ENCODE measurements around the gene ADARB2. TPM values are rescaled to one million over a fixed set of nuclear protein-coding genes. Genes with fewer than 3 reads are reported as not detected.

ADARB2 gene
- total RNA-seq, 2 experiments from 2014 or later, result 0.63 to 0.99 TPM

DNA sequence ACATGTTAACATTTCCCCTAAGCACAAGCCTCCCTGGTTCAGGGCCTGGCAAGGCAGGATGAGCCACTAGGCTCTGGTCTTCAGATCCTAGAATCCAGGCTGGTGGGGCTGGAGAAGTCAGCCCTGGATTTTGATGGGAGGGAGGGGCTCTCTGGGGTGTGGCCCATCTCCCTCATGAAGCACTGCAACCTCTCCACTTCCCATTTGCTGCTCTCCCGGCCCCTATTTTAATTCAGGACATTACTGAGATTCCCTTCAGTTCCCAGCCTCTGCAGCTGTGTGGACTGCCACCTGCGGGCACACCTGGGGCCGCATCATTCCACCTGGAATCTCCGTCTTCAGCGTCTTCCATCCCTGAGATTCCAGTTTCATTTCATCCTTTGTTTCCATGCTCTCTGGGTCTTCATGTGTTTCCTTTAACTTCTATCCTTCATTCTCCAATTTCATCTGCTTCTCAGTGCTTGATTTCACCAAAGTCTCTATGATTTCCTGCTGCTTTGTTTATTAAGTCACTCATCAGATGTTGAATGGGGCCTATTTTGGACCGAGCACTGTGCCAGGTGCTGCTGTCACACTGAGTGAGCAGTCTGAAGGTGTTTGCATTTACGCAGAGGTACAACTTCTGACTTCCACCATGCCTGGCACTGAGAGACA lies 427.6 kb downstream of the ADARB2 start:
- Mint-ChIP-seq H3K27ac (no peak overlapping the region), H3K27me3 (ENCODE audit: low read depth) (no peaks in the 10 kb centered on the region), H3K9me3 (ENCODE audit: insufficient read depth) (no peaks in the 10 kb centered on the region), H3K36me3 (ENCODE audit: low read depth) (no peaks in the 10 kb centered on the region), H3K4me1 (ENCODE audit: low read depth) (no peaks in the 10 kb centered on the region), H3K4me3 (no peak overlapping the region)
- ChIA-PET POLR2A (no interaction called here), CTCF (no interaction called here)
- no peak for DNase-seq
- no peak for ATAC-seq

DNA sequence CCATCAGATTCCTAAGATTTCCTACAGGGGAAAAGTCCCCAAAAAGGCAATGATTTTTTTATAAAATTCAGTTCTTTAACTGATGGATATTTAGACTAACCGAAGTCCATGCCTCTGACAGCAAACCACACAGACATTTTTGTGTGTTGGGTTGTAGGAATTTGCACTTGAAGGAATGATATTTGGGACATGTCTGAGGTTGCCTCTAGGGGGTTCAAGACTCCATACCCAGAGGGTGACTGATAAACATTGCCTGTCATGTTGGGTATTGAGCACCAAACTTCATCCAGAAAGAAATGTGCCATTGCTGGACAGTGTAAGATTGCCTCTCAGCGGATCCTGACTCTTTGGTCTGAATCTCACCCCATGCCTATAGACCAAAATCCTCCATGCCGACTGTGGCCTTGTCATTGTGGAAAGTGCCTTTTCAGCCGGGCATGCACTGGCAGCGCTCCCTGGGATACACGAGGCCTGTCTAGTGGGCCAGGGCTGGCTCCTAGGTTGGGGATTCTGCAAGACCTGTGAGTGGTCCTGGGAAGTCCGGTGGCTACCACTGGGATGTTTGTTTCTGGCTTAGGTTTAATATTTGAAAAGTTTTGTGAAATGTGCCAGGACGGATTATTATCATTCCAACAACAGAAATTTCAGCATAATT lies 428.2 kb downstream of the ADARB2 start:
- no peaks in the 10 kb centered on the region for H3K4me1 Mint-ChIP-seq (ENCODE audit: low read depth)
- no peaks in the 10 kb centered on the region for H3K9me3 Mint-ChIP-seq (ENCODE audit: insufficient read depth)
- ATAC-seq (no peak), DNase-seq (no peak)
- H3K27ac Mint-ChIP-seq, result no peak overlapping the region
- no peaks in the 10 kb centered on the region for H3K36me3 Mint-ChIP-seq (ENCODE audit: low read depth)
- ChIA-PET POLR2A (no interaction called here), CTCF (no interaction called here)
- H3K4me3 Mint-ChIP-seq, result no peak overlapping the region
- H3K27me3 Mint-ChIP-seq (ENCODE audit: low read depth), result no peaks in the 10 kb centered on the region

DNA sequence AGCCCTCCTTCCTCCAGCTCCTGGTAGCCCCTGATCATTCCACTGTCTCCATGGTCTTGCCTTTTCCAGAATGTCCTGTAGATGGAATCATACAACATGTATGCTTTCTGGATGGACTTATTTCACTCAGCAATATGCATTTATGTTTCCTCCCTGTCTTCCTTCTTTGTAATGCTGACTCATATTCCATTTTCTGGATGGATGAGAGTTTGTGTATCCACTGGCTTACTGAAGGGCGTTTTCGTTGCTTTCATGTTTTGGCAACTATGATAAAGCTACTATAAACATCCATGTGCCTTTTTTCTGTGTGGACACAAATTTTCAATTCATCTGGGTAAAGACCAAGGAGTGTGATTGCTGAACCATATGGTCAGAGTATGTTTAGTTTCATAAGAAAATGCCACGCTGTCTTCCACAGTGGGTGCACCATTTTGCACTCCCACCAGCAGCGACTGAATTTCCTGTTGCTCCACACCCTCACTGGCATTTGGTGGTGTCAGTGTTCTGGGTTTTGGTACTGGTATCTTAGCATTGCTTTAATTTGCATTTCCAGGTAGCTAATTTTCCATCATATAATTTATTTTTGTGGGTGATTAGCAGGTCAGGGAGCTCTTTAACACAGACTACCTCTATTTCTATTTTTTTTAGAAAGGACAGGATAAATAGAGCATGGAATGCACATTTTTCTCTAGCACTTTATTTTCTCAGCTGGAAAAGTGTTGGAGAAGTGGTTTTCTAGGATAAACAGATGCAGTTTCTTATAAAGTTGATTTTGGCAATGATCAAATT lies 429.0 kb downstream of the ADARB2 start:
- Mint-ChIP-seq H3K36me3 (ENCODE audit: low read depth) (no peaks in the 10 kb centered on the region), H3K27ac (no peak overlapping the region), H3K4me3 (no peak overlapping the region), H3K9me3 (ENCODE audit: insufficient read depth) (no peaks in the 10 kb centered on the region), H3K4me1 (ENCODE audit: low read depth) (no peaks in the 10 kb centered on the region), H3K27me3 (ENCODE audit: low read depth) (no peaks in the 10 kb centered on the region)
- ChIA-PET POLR2A (no interaction called here), CTCF (no interaction called here)
- DNase-seq, result no peak
- ATAC-seq, result no peak

DNA sequence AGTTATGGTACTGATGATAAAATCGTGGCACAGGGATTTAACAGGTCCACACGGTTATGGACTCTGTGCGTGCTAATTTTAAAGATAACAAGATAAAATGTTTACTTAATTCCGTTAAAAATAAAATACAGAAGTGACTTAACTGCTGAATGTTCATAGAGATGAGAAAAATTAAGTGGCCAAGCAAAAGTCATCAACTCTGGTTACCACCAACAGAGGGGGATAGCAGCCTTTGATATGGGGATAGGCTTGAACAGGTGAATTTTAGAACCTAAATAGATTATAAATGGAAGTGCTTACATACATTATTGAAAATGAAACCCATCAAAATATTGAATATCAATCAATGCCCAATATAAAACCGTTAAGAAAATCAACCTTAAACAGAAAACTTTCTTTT lies 436.2 kb downstream of the ADARB2 start:
- ChIA-PET POLR2A (no interaction called here), CTCF (interaction anchor here (0.5 to 1.4 kb wide), 2 partner anchors 68 to 108 kb away, joined by 3 to 4 read pairs; no protein-coding TSS in a partner anchor)
- Mint-ChIP-seq H3K9me3 (ENCODE audit: insufficient read depth) (no peaks in the 10 kb centered on the region), H3K4me1 (ENCODE audit: low read depth) (peaks cover 10% of the 10 kb centered on the region), H3K27me3 (ENCODE audit: low read depth) (peaks cover 4% of the 10 kb centered on the region), H3K27ac (no peak overlapping the region), H3K4me3 (no peak overlapping the region), H3K36me3 (ENCODE audit: low read depth) (no peaks in the 10 kb centered on the region)
- DNase-seq (no peak), ATAC-seq (no peak)

DNA sequence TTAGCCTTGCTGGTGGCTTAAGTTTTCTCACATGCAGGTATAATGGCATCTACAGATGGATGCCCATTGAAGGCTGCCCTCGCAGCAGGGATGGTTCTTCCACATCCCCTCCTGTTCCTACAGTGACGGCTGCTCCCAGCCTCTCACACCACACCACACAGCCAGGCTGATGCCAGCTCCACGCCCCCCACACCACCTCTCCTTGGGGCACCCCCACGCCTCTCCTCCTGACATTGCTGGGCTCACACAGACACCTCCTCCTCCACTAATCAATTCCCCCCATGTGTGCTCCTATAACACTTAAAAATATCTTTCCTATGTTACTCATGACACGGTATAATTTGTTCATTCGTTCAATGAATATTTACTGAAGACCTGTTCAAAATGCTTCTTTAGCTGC lies 437.1 kb downstream of the ADARB2 start:
- H3K4me1 Mint-ChIP-seq (ENCODE audit: low read depth), result peaks cover 10% of the 10 kb centered on the region
- no peaks in the 10 kb centered on the region for H3K9me3 Mint-ChIP-seq (ENCODE audit: insufficient read depth)
- peak; percentile 4 for DNase-seq
- peaks cover 4% of the 10 kb centered on the region for H3K27me3 Mint-ChIP-seq (ENCODE audit: low read depth)
- H3K27ac Mint-ChIP-seq, result no peak overlapping the region
- H3K36me3 Mint-ChIP-seq (ENCODE audit: low read depth), result no peaks in the 10 kb centered on the region
- no peak for ATAC-seq
- ChIA-PET CTCF (interaction anchor here (0.9 to 1.4 kb wide), 2 partner anchors 69 to 154 kb away, joined by 3 to 4 read pairs; no protein-coding TSS in a partner anchor), POLR2A (no interaction called here)
- no peak overlapping the region for H3K4me3 Mint-ChIP-seq

DNA sequence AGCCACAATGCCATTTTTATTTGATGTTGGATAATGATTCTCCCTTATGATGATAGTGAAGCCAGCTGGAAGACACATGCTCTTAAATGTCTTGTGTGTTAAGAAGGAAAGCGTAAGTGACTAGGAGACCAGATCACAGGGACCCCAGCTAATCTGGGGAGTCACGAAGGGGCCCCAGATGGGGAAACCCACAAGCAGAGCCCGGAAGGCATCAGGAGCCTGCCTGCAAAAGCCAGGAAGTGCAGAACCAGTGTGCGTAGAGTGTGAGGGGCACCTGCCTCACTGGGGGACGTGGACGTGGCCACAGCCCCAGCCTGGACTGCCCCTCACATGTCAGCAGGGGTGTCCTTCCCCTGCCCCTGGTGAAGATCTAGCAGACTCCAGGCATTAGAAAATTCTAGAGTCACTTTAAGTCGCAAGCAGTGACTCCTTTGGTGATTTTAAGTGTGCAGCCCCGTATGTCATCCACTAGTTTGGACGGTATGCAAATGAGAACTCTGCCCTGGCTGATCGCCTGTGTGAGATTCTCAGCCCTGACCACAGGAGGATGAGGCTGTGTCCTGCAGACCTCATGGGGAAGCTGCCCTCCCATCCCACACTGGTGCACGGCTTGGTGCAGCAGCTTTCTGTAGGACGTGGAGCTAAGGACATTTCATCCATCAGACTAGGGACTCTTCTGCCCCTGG lies 438.1 kb downstream of the ADARB2 start:
- H3K4me1 Mint-ChIP-seq (ENCODE audit: low read depth), result peaks cover 10% of the 10 kb centered on the region
- CTCF ChIA-PET, result interaction anchor here (0.9 kb wide), 1 partner anchor 153 kb away, joined by 3 read pairs; no protein-coding TSS in a partner anchor
- peaks cover 4% of the 10 kb centered on the region for H3K27me3 Mint-ChIP-seq (ENCODE audit: low read depth)
- H3K4me3 Mint-ChIP-seq, result no peak overlapping the region
- H3K36me3 Mint-ChIP-seq (ENCODE audit: low read depth), result no peaks in the 10 kb centered on the region
- no peak overlapping the region for H3K27ac Mint-ChIP-seq
- POLR2A ChIA-PET, result no interaction called here
- no peaks in the 10 kb centered on the region for H3K9me3 Mint-ChIP-seq (ENCODE audit: insufficient read depth)
- DNase-seq (peak; percentile 19), ATAC-seq (no peak)

GRCh38 chr10:1297566-1298301 lies 439.6 kb downstream of the ADARB2 start:
- CTCF ChIA-PET, result interaction anchor here (1.6 kb wide), 1 partner anchor 188 kb away, joined by 4 read pairs; no protein-coding TSS in a partner anchor
- H3K27ac Mint-ChIP-seq, result no peak overlapping the region
- peaks cover 10% of the 10 kb centered on the region for H3K4me1 Mint-ChIP-seq (ENCODE audit: low read depth)
- no peak overlapping the region for H3K4me3 Mint-ChIP-seq
- H3K27me3 Mint-ChIP-seq (ENCODE audit: low read depth), result peaks cover 10% of the 10 kb centered on the region
- DNase-seq (no peak), ATAC-seq (no peak)
- POLR2A ChIA-PET, result no interaction called here
- no peaks in the 10 kb centered on the region for H3K9me3 Mint-ChIP-seq (ENCODE audit: insufficient read depth)
- no peaks in the 10 kb centered on the region for H3K36me3 Mint-ChIP-seq (ENCODE audit: low read depth)

DNA sequence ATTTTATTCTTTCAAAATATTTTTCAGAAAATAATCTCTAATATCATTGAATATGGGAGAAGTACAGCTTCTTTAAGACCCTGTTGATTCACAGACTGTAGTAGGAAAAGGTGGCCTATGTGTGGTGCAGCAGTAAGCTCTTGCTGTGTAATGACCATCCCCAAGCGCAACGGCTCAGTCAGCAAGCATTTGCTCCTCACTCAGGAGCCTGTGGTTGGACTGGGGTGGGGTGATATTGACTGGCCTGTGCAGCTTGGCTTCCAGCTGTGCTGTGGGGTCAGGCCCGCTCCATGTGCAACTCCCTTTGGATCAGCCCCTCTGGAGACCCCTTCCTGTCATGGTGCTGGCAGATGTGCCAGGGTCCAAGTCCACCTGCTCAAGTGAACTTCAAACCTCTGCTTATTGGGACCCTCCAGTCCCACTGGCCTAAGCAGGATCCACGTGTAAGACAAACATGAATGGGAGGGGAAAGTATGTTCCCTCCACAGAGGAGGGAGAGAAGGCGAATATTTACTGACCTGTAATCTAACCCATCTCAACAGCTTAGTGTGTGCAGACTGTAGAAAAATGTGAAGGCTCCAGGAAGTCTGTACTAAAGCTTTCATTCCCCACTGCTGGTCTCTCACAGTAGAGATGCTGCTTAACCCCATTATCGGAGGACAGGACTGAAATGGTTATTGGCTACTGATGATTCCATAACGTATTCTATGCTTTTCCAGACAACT lies 441.4 kb downstream of the ADARB2 start:
- H3K27me3 Mint-ChIP-seq (ENCODE audit: low read depth), result peaks cover 13% of the 10 kb centered on the region
- ChIA-PET POLR2A (no interaction called here), CTCF (no interaction called here)
- H3K4me3 Mint-ChIP-seq, result no peak overlapping the region
- ATAC-seq, result no peak
- no peaks in the 10 kb centered on the region for H3K9me3 Mint-ChIP-seq (ENCODE audit: insufficient read depth)
- no peaks in the 10 kb centered on the region for H3K36me3 Mint-ChIP-seq (ENCODE audit: low read depth)
- H3K27ac Mint-ChIP-seq, result no peak overlapping the region
- H3K4me1 Mint-ChIP-seq (ENCODE audit: low read depth), result peaks cover 10% of the 10 kb centered on the region
- DNase-seq, result no peak

GRCh38 chr10:1294748-1295147 lies 442.6 kb downstream of the ADARB2 start:
- Mint-ChIP-seq H3K9me3 (ENCODE audit: insufficient read depth) (no peaks in the 10 kb centered on the region), H3K27ac (no peak overlapping the region), H3K4me1 (ENCODE audit: low read depth) (peaks cover 10% of the 10 kb centered on the region), H3K36me3 (ENCODE audit: low read depth) (no peaks in the 10 kb centered on the region), H3K4me3 (no peak overlapping the region), H3K27me3 (ENCODE audit: low read depth) (peaks cover 12% of the 10 kb centered on the region)
- DNase-seq (no peak), ATAC-seq (no peak)
- ChIA-PET CTCF (no interaction called here), POLR2A (no interaction called here)

DNA sequence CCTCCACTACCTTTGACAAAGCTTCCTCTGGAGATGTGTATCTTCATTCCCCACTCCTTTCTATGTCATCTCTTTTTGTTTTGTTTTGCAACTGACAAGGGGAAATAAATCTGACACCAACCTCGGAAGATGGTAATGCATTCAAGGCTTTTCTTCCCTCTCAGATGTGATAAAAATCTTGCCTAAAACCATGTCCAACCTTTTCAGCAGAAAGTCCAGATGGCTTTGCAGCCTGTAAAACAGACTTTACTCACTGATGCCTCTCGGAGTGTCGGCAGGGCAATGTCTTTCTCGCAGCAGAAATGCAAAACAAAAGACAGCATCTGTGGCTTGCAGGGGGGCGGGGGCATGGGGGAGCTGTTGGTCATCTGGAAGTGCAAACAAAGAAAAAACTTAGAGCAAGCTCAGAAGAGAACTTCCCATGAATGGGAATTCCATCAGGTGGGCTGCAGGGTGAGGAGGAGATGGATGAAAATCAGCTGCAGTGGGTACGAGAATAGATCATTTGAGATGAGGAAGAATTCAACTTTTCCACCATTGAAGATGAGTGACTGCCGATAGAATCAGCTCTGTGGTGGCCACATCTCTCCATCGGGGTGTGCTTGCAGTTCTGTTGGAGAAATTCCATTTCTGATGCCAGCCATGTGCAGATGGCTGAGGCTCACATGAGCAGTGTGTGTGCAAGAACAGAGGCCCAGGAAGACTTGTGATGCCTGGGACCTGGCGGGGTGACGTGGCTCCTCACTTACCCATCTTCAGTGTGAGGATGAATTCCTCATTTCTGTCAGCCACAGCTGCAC lies 443.5 kb downstream of the ADARB2 start:
- Mint-ChIP-seq H3K4me1 (ENCODE audit: low read depth) (peaks cover 3% of the 10 kb centered on the region), H3K27me3 (ENCODE audit: low read depth) (peaks cover 12% of the 10 kb centered on the region), H3K9me3 (ENCODE audit: insufficient read depth) (no peaks in the 10 kb centered on the region), H3K36me3 (ENCODE audit: low read depth) (no peaks in the 10 kb centered on the region), H3K27ac (no peak overlapping the region), H3K4me3 (no peak overlapping the region)
- POLR2A ChIA-PET, result no interaction called here
- CTCF ChIA-PET, result no interaction called here
- no peak for DNase-seq
- no peak for ATAC-seq
